ENCODE measurements around the gene WASF2. TPM values are rescaled to one million over a fixed set of nuclear protein-coding genes. Genes with fewer than 3 reads are reported as not detected.
A peak's percentile ranks its signal among the peaks of the same experiment; 100 is the strongest.

WASF2 gene
- total RNA-seq, 1 experiment from 2014 or later = 134 TPM

- H3K4me2 ChIP-seq = no peak overlapping the region
- H3K27ac ChIP-seq = no peak overlapping the region
- no TSS peak for BruUV-seq (replicated peaks)
- H2AFZ ChIP-seq = no peak overlapping the region
- CTCF ChIA-PET = interaction anchor here (0.6 kb wide), 3 partner anchors 11 to 120 kb away, joined by 3 to 9 read pairs (median 7); partner anchors contain the start of gene MAP3K6
- intact Hi-C loops (cut with micrococcal nuclease; ENCODE audit: unreplicated experiment) = no loop called here
- no peaks in the 10 kb centered on the region for H3K36me3 ChIP-seq (ENCODE audit: low read depth)
- no peaks in the 10 kb centered on the region for H4K20me1 ChIP-seq (ENCODE audit: insufficient read depth)
- POLR2A ChIA-PET (ENCODE audit: unreplicated experiment) = no interaction called here
- no peaks in the 10 kb centered on the region for H3F3A ChIP-seq (ENCODE audit: insufficient read depth, low read depth)
- H3K4me3 ChIP-seq = no peak overlapping the region
- no peaks in the 10 kb centered on the region for H3K27me3 ChIP-seq (ENCODE audit: insufficient read depth, low read depth)
- no peak for TF ChIP-seq EZH2 (IDR thresholded peaks at IDR 0.05; ENCODE audit: low read depth)
- TF ChIP-seq CTCF (conservative IDR thresholded peaks at IDR 0.05) = no peak
- no peaks in the 10 kb centered on the region for H3K9me3 ChIP-seq (ENCODE audit: insufficient read depth, low read depth)
- no peaks in the 10 kb centered on the region for H3K9me2 ChIP-seq (ENCODE audit: insufficient read depth)
- H3K79me2 ChIP-seq (ENCODE audit: low read depth) = no peaks in the 10 kb centered on the region
- H3K4me1 ChIP-seq (replicated peaks; ENCODE audit: insufficient read depth) = no peaks in the 10 kb centered on the region
- DNase-seq = no peak
Measured at GRCh38 chr1:27377760-27378495, 112.0 kb downstream of the WASF2 start.

- Histone ChIP-seq H3K36me3 (ENCODE audit: low read depth) (no peaks in the 10 kb centered on the region), H3K79me2 (ENCODE audit: low read depth) (no peaks in the 10 kb centered on the region), H3K4me1 (replicated peaks; ENCODE audit: insufficient read depth) (no peaks in the 10 kb centered on the region), H3K27ac (no peak within 1 kb of the TSS), H3K4me2 (no peak within 1 kb of the TSS), H3K9me2 (ENCODE audit: insufficient read depth) (no peaks in the 10 kb centered on the region), H4K20me1 (ENCODE audit: insufficient read depth) (no peaks in the 10 kb centered on the region), H3F3A (ENCODE audit: insufficient read depth, low read depth) (no peaks in the 10 kb centered on the region), H3K27me3 (ENCODE audit: insufficient read depth, low read depth) (no peaks in the 10 kb centered on the region), H3K4me3 (no peak within 1 kb of the TSS), H3K9me3 (ENCODE audit: insufficient read depth, low read depth) (no peaks in the 10 kb centered on the region), H2AFZ (no peak within 1 kb of the TSS)
- CTCF ChIA-PET = no interaction called here
- intact Hi-C loops (cut with micrococcal nuclease; ENCODE audit: unreplicated experiment) = no loop called here
- no TSS peak for BruUV-seq (replicated peaks)
- no peak for DNase-seq
- no peak for TF ChIP-seq EZH2 (IDR thresholded peaks at IDR 0.05; ENCODE audit: low read depth)
- TF ChIP-seq CTCF (conservative IDR thresholded peaks at IDR 0.05) = no peak
- POLR2A ChIA-PET (ENCODE audit: unreplicated experiment) = no interaction called here
Measured at GRCh38 chr1:27374362-27375086, 115.4 kb downstream of the WASF2 start, which contains the start of gene FCN3. Gene FCN3, minus strand, starts transcription at chr1:27374824. Its CDS starts 6 bp downstream, at chr1:27374818.

- DNase-seq = no peak
- intact Hi-C loops (cut with micrococcal nuclease; ENCODE audit: unreplicated experiment) = no loop called here
- H3F3A ChIP-seq (ENCODE audit: insufficient read depth, low read depth) = no peaks in the 10 kb centered on the region
Measured at GRCh38 chr1:27372808-27373690, 116.9 kb downstream of the WASF2 start.

More at GRCh38 chr1:27372808-27373690, 116.9 kb downstream of the WASF2 start:
- Histone ChIP-seq H4K20me1 (ENCODE audit: insufficient read depth) (no peaks in the 10 kb centered on the region), H3K9me2 (ENCODE audit: insufficient read depth) (no peaks in the 10 kb centered on the region), H3K9me3 (ENCODE audit: insufficient read depth, low read depth) (no peaks in the 10 kb centered on the region), H3K4me3 (no peak overlapping the region), H3K36me3 (ENCODE audit: low read depth) (no peaks in the 10 kb centered on the region), H3K27me3 (ENCODE audit: insufficient read depth, low read depth) (no peaks in the 10 kb centered on the region), H2AFZ (no peak overlapping the region), H3K79me2 (ENCODE audit: low read depth) (no peaks in the 10 kb centered on the region), H3K4me2 (no peak overlapping the region), H3K4me1 (replicated peaks; ENCODE audit: insufficient read depth) (no peaks in the 10 kb centered on the region), H3K27ac (no peak overlapping the region)
- ChIA-PET CTCF (no interaction called here), POLR2A (ENCODE audit: unreplicated experiment) (no interaction called here)
- TF ChIP-seq CTCF (conservative IDR thresholded peaks at IDR 0.05) (peak; percentile 29; the same call in 1 of the 2 replicates), EZH2 (IDR thresholded peaks at IDR 0.05; ENCODE audit: low read depth) (no peak)
- no TSS peak for BruUV-seq (replicated peaks)

Measured in PC-9 (cell line).